HepG2 (cell line): ENCODE results near the gene FXYD6. TPM values are rescaled to one million over a fixed set of nuclear protein-coding genes. Genes with fewer than 3 reads are reported as not detected.

ENCODE experiments used
- ATAC-seq: fragments of 200-7000 bp; cut with Tn5 transposase; 3 replicates; pipeline ENCODE4 v1.9.1; 2020; ENCODE audit warnings: mild to moderate bottlenecking, moderate library complexity
- BruUV-seq: library from RNA; stranded (reverse); fragments of 400-500 nt; replicated peaks from 2 replicates; lab custom pipeline; 2021; lab: Mats Ljungman, UMichigan
- CTCF ChIA-PET: fragments of 300-600 bp; formaldehyde crosslinking; extraction: SDS; loops from one replicate; lab custom pipeline; 2021; ENCODE audit warnings: low total read pairs, inconsistent platforms, low intra/inter-chr PET ratio; lab: Yijun Ruan, JAX
- POLR2A ChIA-PET: fragments of 350-600 bp; sonication (Branson Sonifier 250); formaldehyde crosslinking; loops from one replicate; lab custom pipeline; 2020; ENCODE audit warnings: antibody characterized with exemption, inconsistent platforms; lab: Yijun Ruan, JAX
- DNase-seq: peaks from one replicate; pipeline ENCODE4 v3.0.0-alpha.2; 2015; ENCODE audit warnings: low spot score
- FAIRE-seq: peaks from 3 replicates; lab custom pipeline; 2011; peaks lifted over from hg19 to GRCh38; lab: Jason Lieb, UNC
- H2AFZ ChIP-seq: one replicate; pipeline ENCODE4 v1.6.1; 2011; ENCODE audit warnings: low read length, inconsistent platforms
- H3K27ac ChIP-seq: fragments of 300-600 bp; 3 replicates; pipeline ENCODE4 v1.8.0; 2011; ENCODE audit warnings: mixed run types, mild to moderate bottlenecking, mixed read lengths, low read length, inconsistent platforms; ENCODE audit not compliant: insufficient read depth; ENCODE audit errors: extremely low read length
- H3K27me3 ChIP-seq, 2 experiments: fragments of 200-600 bp in 1 of 2; 2 replicates in 1 of 2; 3 replicates in 1 of 2; pipeline versions ENCODE4 v1.6.0 to v1.8.0; 2011; ENCODE audit warnings: low read length in 2 of 2, mild to moderate bottlenecking in 2 of 2, moderate library complexity in 2 of 2, inconsistent platforms in 1 of 2; ENCODE audit not compliant: insufficient read depth in 2 of 2, control insufficient read depth in 1 of 2
- H3K36me3 ChIP-seq, 2 experiments: fragments of 200-600 bp in 1 of 2; replicated peaks in 1 of 2; 2 replicates in 1 of 2; 3 replicates in 1 of 2; pipeline versions ENCODE4 v1.5.1 to v1.8.0; 2011; ENCODE audit warnings: low read length in 2 of 2, inconsistent platforms in 1 of 2; ENCODE audit not compliant: insufficient read depth in 2 of 2, control insufficient read depth in 1 of 2
- H3K4me1 ChIP-seq: 2 replicates; pipeline ENCODE4 v1.5.1; 2012; ENCODE audit warnings: low read length, inconsistent platforms; ENCODE audit not compliant: insufficient read depth
- H3K4me2 ChIP-seq: 2 replicates; pipeline ENCODE4 v1.6.0; 2011; ENCODE audit warnings: low read depth, low read length, inconsistent platforms
- H3K4me3 ChIP-seq, 3 experiments: fragments of 200-600 bp in 1 of 3; sonication (generic), shearing (Covaris generic) in 1 of 3; replicated peaks in 1 of 3; 2 replicates each; pipeline ENCODE4 v1.5.1; 2011 to 2016; ENCODE audit warnings: low read length in 3 of 3, inconsistent platforms in 2 of 3, low read depth in 2 of 3, mild to moderate bottlenecking in 2 of 3, control low read depth in 1 of 3, mixed read lengths in 1 of 3; ENCODE audit not compliant: insufficient read depth in 1 of 3
- H3K79me2 ChIP-seq: one replicate; pipeline ENCODE4 v1.6.1; 2011; ENCODE audit warnings: low read length, inconsistent platforms; ENCODE audit not compliant: insufficient read depth
- H3K9ac ChIP-seq: 2 replicates; pipeline ENCODE4 v1.6.0; 2011; ENCODE audit warnings: mild to moderate bottlenecking, low read depth, low read length, inconsistent platforms; ENCODE audit not compliant: insufficient read depth
- H3K9me3 ChIP-seq: 2 replicates; pipeline ENCODE4 v1.5.1; 2012; ENCODE audit warnings: mild to moderate bottlenecking, low read length
- H4K20me1 ChIP-seq: 2 replicates; pipeline ENCODE4 v1.6.0; 2011; ENCODE audit warnings: inconsistent platforms, mild to moderate bottlenecking, low read length, moderate library complexity; ENCODE audit not compliant: insufficient read depth
- ARNT2 ChIP-seq: sonication (generic); formaldehyde crosslinking; IDR thresholded peaks from 2 replicates; pipeline ENCODE4 v1.8.0; 2022; ENCODE audit warnings: mild to moderate bottlenecking, low read depth, missing genetic modification reagents, moderate library complexity
- DR1 ChIP-seq: sonication (generic); formaldehyde crosslinking; IDR thresholded peaks from 2 replicates; pipeline ENCODE4 v1.8.0; 2021; ENCODE audit warnings: mild to moderate bottlenecking, missing genetic modification reagents, inconsistent platforms
- MNT ChIP-seq: fragments of 450-650 bp; IDR thresholded peaks from 2 replicates; pipeline ENCODE4 v1.6.1; 2016
- MTF1 ChIP-seq: sonication (generic); formaldehyde crosslinking; IDR thresholded peaks from 2 replicates; pipeline ENCODE4 v1.5.0; 2020; ENCODE audit warnings: missing genetic modification reagents
- SMAD1 ChIP-seq: sonication (generic); formaldehyde crosslinking; IDR thresholded peaks from 2 replicates; pipeline ENCODE4 v1.4.0; 2020; ENCODE audit warnings: missing genetic modification reagents, low read depth, mild to moderate bottlenecking, borderline replicate concordance
- TCF12 ChIP-seq, 2 experiments: fragments of 450-650 bp in 1 of 2; sonication (generic) in 1 of 2; formaldehyde crosslinking in 1 of 2; IDR thresholded peaks; 2 replicates each; pipeline versions ENCODE4 v1.6.1 to v1.8.0; 2017 to 2022; ENCODE audit warnings: antibody characterized with exemption in 1 of 2, mild to moderate bottlenecking in 1 of 2, missing genetic modification reagents in 1 of 2, moderate library complexity in 1 of 2
- YEATS2 ChIP-seq: sonication (generic); formaldehyde crosslinking; IDR thresholded peaks from 2 replicates; pipeline ENCODE4 v1.4.0; 2020; ENCODE audit warnings: missing genetic modification reagents, borderline replicate concordance
- ZHX2 ChIP-seq, 2 experiments: sonication (generic) in 1 of 2; formaldehyde crosslinking in 1 of 2; IDR thresholded peaks; 2 replicates each; pipeline versions ENCODE4 v1.6.1 to v1.9.0; 2014 to 2022; ENCODE audit warnings: antibody characterized with exemption in 1 of 2, borderline replicate concordance in 1 of 2, inconsistent platforms in 1 of 2, low read depth in 1 of 2, missing genetic modification reagents in 1 of 2
- ZNF513 ChIP-seq: sonication (generic); formaldehyde crosslinking; conservative IDR thresholded peaks from 2 replicates; pipeline ENCODE4 v1.5.0; 2020; ENCODE audit warnings: missing genetic modification reagents
- ZNF879 ChIP-seq: sonication (generic); formaldehyde crosslinking; IDR thresholded peaks from 2 replicates; pipeline ENCODE4 v1.8.1; 2023; ENCODE audit warnings: missing genetic modification reagents
- WGBS: methylation state at CpG from one replicate; pipeline ENCODE4 v1.1.6; 2017; ENCODE audit warnings: low lambda C conversion rate; 5-methylcytosine and 5-hydroxymethylcytosine counted together
- in situ Hi-C: cut with HindIII; loops from 2 replicates; pipeline ENCODE4 v1.10.0; 2017; ENCODE audit warnings: low pct_unique_long_range_greater_than_20kb; ENCODE audit not compliant: extremely low pct_ligation_motif_present
- intact Hi-C: fragments of 100-400 bp; cut with micrococcal nuclease; formaldehyde crosslinking; loops from one replicate; pipeline ENCODE4 v1.10.0; 2022; ENCODE audit not compliant: unreplicated experiment
- polyA plus RNA-seq, 8 experiments: library from polyadenylated mRNA; depleted of rRNA in 3 of 8; stranded (reverse) in 7 of 8; unstranded in 1 of 8; fragments of >200 nt; fragmentation: Illumina TruSeq in 4 of 8; extraction: Trizol in 4 of 8; gene quantifications; 2 replicates each; pipeline versions ENCODE4 v1.2.1 to v1.2.3, GENCODE V29; 2011 to 2016; ENCODE audit warnings: low read depth in 4 of 8, missing spikeins in 1 of 8, mixed read lengths in 1 of 8; ENCODE audit not compliant: insufficient read depth in 1 of 8
- total RNA-seq, 5 experiments: library from RNA; depleted of rRNA; stranded (reverse); fragments of >200 nt; fragmentation: Illumina TruSeq; extraction: Trizol; gene quantifications; 2 replicates each; pipeline ENCODE4 v1.2.3, GENCODE V29; 2016; ENCODE audit warnings: low read depth in 1 of 5

Gene FXYD6
- total and polyA plus RNA-seq, 2 of the 13 experiments (the other 11 are each of a cell fraction or from before 2014, with no cell fraction given): not detected

GRCh38 chr11:117917591-117918151 is 41.2 kb upstream of the FXYD6 start:
- Histone ChIP-seq H3K4me1 (no peaks in the 10 kb centered on the region), H3K4me3 (no peak overlapping the region), H3K9ac (no peak overlapping the region), H3K36me3 (no peaks in the 10 kb centered on the region), H4K20me1 (no peaks in the 10 kb centered on the region), H3K79me2 (no peaks in the 10 kb centered on the region), H3K27ac (no peak overlapping the region), H3K9me3 (no peaks in the 10 kb centered on the region), H3K4me2 (no peak overlapping the region), H2AFZ (no peak overlapping the region), H3K27me3 (peaks cover 4 to 61% of the 10 kb centered on the region in 2 experiments; a peak in 4 of 5 replicates)
- 7% methylated on average over 3 of the region's 5 CpGs for WGBS
- ATAC-seq: no peak
- CTCF ChIA-PET: no interaction called here
- no TSS peak for BruUV-seq
- no peak for FAIRE-seq
- in situ Hi-C loops (no loop called here), intact Hi-C loops (no loop called here)
- no peak for DNase-seq
- POLR2A ChIA-PET: no interaction called here
- TF ChIP-seq ARNT2 (CRISPR knock-in tag): no peak
- TF ChIP-seq ZHX2 (IDR thresholded peaks at IDR 0.05; ENCODE audit: low read depth): no peak
- no peak for TF ChIP-seq ZHX2 (CRISPR knock-in tag; IDR thresholded peaks at IDR 0.05; ENCODE audit: borderline replicate concordance)
- TF ChIP-seq SMAD1: no peak
- TF ChIP-seq MNT: no peak
- no peak for TF ChIP-seq MTF1 (CRISPR knock-in tag)
- no peak for TF ChIP-seq YEATS2 (CRISPR knock-in tag)
- no peak for TF ChIP-seq ZNF513 (CRISPR knock-in tag)
- TF ChIP-seq ZNF879 (CRISPR knock-in tag): no peak
- TF ChIP-seq TCF12 (IDR thresholded peaks at IDR 0.05): no peak
- TF ChIP-seq TCF12 (CRISPR knock-in tag; IDR thresholded peaks at IDR 0.05): no peak
- no peak for TF ChIP-seq DR1
